Measurements from ENCODE around the gene PTPRG.

DNA sequence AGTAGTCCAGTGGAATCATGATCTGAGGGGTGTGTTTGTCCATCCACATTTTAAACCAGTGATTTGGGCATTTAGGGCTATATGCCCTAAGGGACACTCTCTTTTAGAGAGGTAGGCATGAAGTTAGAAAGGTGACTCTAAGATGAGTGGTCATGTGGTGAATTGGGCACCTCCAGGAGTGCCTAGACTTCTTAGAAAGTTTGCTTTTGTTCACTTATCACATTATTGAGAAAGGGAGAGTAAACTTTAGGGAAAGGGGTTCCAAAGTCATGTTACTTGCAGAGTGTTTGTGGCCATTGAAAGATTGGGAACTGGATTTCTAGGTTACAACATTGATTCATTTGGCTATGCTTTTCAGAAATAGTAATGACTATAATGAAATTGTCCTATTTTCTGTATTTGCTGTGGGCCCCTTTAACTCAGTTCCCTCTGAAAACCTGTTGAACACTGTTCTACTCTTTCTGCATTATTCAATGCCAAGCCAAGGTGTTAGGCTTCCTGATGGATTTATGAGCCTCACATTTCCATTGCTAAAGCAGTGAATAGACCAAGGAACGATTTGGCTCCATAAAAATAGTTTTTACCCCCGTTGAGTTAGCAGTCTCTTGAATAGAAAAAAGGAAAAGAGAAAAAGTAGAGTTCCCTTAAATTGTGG is 169.3 kb downstream of the PTPRG start:
- TF ChIP-seq POLR2A (IDR thresholded peaks at IDR 0.05; ENCODE audit: low read length) (no peak), GATA1 (IDR thresholded peaks at IDR 0.05; ENCODE audit: low read depth, low read length) (no peak)
